ENCODE data around the gene GRK6. TPM values are rescaled to one million over a fixed set of nuclear protein-coding genes. Genes with fewer than 3 reads are reported as not detected.

GRK6 gene
- total and polyA plus RNA-seq, 9 of the 15 experiments (the other 6 are each of a cell fraction or from before 2014, with no cell fraction given): 0.63 to 122 (median 44.5) TPM

DNA sequence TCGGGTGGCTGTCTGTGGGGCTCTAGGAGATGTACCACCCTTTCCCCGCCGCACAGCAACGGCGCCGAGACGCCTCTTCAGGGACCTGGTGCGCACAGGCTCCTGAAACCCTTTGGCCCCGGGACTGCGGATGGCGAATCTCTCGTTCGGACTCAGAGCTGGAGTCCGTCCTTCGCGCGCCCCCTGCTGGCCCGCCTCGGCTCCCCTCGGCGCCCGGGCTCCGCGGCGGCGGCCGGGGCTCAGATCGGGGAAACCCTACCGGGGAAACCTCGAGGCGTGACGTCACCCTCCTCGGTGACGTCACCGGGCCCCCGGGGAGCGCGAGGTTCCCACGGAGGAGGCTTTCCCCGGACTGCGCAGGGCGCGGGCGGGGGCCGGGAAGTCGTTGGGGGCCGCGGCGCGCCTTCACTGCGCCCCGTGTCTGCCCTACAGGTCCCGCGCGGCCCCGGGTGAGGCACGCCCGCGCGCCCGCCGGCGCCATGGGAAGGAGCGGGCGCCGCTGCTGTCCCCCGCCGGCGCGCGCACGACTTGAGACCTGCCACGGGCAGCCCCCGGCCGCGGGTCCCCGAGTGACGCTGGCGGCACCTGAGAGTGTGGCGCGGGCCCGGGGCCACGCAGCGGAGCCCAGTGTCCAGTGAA, 28.0 kb downstream of the GRK6 start (continued):
- TF ChIP-seq, protein P1, sequence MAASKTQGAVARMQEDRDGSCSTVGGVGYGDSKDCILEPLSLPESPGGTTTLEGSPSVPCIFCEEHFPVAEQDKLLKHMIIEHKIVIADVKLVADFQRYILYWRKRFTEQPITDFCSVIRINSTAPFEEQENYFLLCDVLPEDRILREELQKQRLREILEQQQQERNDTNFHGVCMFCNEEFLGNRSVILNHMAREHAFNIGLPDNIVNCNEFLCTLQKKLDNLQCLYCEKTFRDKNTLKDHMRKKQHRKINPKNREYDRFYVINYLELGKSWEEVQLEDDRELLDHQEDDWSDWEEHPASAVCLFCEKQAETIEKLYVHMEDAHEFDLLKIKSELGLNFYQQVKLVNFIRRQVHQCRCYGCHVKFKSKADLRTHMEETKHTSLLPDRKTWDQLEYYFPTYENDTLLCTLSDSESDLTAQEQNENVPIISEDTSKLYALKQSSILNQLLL (CRISPR knock-in tag; IDR thresholded peaks at IDR 0.05; ENCODE audit: borderline replicate concordance): no peak
- no peak for TF ChIP-seq HNRNPL (IDR thresholded peaks at IDR 0.05; ENCODE audit: low read depth, low read length)
- TF ChIP-seq HMG20A (CRISPR knock-in tag; conservative IDR thresholded peaks at IDR 0.05): no peak
- no peak for TF ChIP-seq SMARCB1 (IDR thresholded peaks at IDR 0.05; ENCODE audit: insufficient read length, low read depth)
- no peak for TF ChIP-seq ZNF507 (tag; conservative IDR thresholded peaks at IDR 0.05)
- TF ChIP-seq DACH1 (IDR thresholded peaks at IDR 0.05; ENCODE audit: partially characterized antibody): no peak
- TF ChIP-seq DDX20 (tag; IDR thresholded peaks at IDR 0.05; ENCODE audit: low read depth): no peak
- TF ChIP-seq MEF2D (tag; conservative IDR thresholded peaks at IDR 0.05; ENCODE audit: low read depth): no peak
- TF ChIP-seq, protein P2, sequence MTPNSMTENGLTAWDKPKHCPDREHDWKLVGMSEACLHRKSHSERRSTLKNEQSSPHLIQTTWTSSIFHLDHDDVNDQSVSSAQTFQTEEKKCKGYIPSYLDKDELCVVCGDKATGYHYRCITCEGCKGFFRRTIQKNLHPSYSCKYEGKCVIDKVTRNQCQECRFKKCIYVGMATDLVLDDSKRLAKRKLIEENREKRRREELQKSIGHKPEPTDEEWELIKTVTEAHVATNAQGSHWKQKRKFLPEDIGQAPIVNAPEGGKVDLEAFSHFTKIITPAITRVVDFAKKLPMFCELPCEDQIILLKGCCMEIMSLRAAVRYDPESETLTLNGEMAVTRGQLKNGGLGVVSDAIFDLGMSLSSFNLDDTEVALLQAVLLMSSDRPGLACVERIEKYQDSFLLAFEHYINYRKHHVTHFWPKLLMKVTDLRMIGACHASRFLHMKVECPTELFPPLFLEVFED (CRISPR knock-in tag; conservative IDR thresholded peaks at IDR 0.05): no peak
- TF ChIP-seq ZNF197 (CRISPR knock-in tag; IDR thresholded peaks at IDR 0.05; ENCODE audit: low read depth): no peak
- TF ChIP-seq NR2C2 (CRISPR knock-in tag; IDR thresholded peaks at IDR 0.05): no peak
- no peak for TF ChIP-seq NR2C2 (tag; IDR thresholded peaks at IDR 0.05)
- TF ChIP-seq, protein P3, sequence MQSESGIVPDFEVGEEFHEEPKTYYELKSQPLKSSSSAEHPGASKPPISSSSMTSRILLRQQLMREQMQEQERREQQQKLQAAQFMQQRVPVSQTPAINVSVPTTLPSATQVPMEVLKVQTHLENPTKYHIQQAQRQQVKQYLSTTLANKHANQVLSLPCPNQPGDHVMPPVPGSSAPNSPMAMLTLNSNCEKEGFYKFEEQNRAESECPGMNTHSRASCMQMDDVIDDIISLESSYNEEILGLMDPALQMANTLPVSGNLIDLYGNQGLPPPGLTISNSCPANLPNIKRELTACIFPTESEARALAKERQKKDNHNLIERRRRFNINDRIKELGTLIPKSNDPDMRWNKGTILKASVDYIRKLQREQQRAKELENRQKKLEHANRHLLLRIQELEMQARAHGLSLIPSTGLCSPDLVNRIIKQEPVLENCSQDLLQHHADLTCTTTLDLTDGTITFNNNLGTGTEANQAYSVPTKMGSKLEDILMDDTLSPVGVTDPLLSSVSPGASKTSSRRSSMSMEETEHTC (IDR thresholded peaks at IDR 0.05): no peak
- no peak for TF ChIP-seq ZC3H4 (CRISPR knock-in tag; IDR thresholded peaks at IDR 0.05; ENCODE audit: borderline replicate concordance)
- no peak for TF ChIP-seq ZBTB34 (CRISPR knock-in tag; IDR thresholded peaks at IDR 0.05)
- TF ChIP-seq CGGBP1 (CRISPR knock-in tag; IDR thresholded peaks at IDR 0.05): no peak; the same call in 1 of the 2 replicates
- peak; percentile 93 for TF ChIP-seq XRCC5 (IDR thresholded peaks at IDR 0.05; ENCODE audit: low read depth, low read length)
- TF ChIP-seq NR3C1 (CRISPR knock-in tag; IDR thresholded peaks at IDR 0.05): no peak
- TF ChIP-seq ZEB2 (IDR thresholded peaks at IDR 0.05): peak; percentile 41; the same call in 1 of the 2 replicates
- no peak for TF ChIP-seq CHCHD3 (CRISPR knock-in tag; IDR thresholded peaks at IDR 0.05)
- peak; percentile 74 for TF ChIP-seq FIP1L1 (IDR thresholded peaks at IDR 0.05; ENCODE audit: low read depth, low read length, poor library complexity, severe bottlenecking)
- TF ChIP-seq SAP30 (IDR thresholded peaks at IDR 0.05; ENCODE audit: borderline replicate concordance, insufficient read depth, low read depth, low read length, poor library complexity, severe bottlenecking): no peak

Data from K562 (cell line).